Prostate gland (tissue), 2 donors: ENCODE measurements around the gene FAM78A.

Experiments used
- POLR2AphosphoS5 ChIP-seq: sonication (generic); formaldehyde crosslinking; IDR thresholded peaks from one replicate; pipeline ENCODE4 v1.6.1; 2017; ENCODE audit warnings: antibody characterized with exemption
- TF ChIP-seq, protein P1 (sequence below), 4 experiments: fragments of 200-600 bp in 2 of 4; fragments of 450-650 bp in 2 of 4; sonication (generic) in 2 of 4; IDR thresholded peaks; 1 replicate in 3 of 4; 2 replicates in 1 of 4; pipeline ENCODE4 v1.5.1; 2016 to 2019; ENCODE audit warnings: antibody characterized with exemption in 4 of 4, mild to moderate bottlenecking in 2 of 4, moderate library complexity in 2 of 4

DNA sequence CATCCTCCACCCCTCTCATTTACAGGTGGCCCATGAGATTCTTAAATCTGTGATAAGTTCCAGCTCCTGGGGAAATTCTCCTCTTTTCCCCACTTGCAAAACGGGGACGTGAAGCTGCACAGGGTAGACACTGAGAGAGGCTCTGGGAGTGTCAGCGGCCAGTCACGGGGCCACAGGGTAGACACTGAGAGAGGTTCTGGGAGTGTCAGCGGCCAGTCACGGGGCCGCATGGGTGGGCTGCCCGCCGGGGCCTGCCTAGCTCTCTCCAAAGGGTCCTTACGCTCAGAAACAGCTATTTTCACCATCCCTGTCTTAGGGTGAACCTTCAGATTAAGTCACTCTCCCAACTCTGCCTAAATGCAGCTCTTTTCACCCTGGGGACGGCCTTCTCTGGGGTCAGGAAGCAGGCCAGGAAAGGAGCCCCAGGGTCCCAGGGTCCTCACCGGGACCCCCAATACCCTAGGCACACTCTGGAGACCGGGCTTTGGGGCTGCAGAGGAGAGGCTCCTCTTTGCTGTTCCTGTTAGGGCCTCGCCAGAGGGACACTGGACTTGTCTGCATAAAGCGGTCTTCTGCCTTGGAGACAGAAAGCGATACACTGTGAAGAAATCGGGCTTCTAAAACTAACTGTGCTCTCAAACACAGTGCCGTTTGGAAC lies 1.5 kb downstream of the FAM78A start:
- TF ChIP-seq, protein P1, sequence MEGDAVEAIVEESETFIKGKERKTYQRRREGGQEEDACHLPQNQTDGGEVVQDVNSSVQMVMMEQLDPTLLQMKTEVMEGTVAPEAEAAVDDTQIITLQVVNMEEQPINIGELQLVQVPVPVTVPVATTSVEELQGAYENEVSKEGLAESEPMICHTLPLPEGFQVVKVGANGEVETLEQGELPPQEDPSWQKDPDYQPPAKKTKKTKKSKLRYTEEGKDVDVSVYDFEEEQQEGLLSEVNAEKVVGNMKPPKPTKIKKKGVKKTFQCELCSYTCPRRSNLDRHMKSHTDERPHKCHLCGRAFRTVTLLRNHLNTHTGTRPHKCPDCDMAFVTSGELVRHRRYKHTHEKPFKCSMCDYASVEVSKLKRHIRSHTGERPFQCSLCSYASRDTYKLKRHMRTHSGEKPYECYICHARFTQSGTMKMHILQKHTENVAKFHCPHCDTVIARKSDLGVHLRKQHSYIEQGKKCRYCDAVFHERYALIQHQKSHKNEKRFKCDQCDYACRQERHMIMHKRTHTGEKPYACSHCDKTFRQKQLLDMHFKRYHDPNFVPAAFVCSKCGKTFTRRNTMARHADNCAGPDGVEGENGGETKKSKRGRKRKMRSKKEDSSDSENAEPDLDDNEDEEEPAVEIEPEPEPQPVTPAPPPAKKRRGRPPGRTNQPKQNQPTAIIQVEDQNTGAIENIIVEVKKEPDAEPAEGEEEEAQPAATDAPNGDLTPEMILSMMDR (IDR thresholded peaks at IDR 0.05) = no peak
- TF ChIP-seq POLR2AphosphoS5 = no peak
